ENCODE data around the gene TMEM161A. TPM values are rescaled to one million over a fixed set of nuclear protein-coding genes. Genes with fewer than 3 reads are reported as not detected.
A peak's percentile ranks its signal among the peaks of the same experiment; 100 is the strongest.
"Not testable (repeated sequence)": the region's sequence is repeated elsewhere in the genome, so short reads cannot be mapped to it uniquely, and the experiment has no call there.

The TMEM161A gene
- total RNA-seq, 1 experiment from 2014 or later = 38.7 TPM

DNA sequence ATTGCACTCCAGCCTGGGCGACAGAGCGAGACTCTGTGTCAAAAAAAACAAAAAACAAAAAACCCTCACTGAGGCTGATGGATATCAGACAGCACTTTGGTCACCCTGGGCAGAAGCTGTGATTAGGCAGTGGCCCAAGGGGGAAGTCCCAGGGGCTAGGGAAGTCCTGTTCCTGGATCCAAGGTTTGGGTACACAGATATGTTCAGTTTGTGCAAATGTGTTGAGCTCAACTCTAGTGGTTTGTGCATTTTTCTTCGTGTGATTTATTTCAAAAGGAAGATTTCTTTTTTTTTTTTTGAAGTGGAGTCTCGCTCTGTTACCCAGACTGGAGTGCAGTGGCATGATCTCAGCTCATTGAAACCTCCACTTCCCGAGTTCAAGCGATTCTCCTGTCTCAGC is 19.5 kb upstream of the TMEM161A start:
- no peak for DNase-seq (ENCODE audit: extremely low read depth, low read depth)

DNA sequence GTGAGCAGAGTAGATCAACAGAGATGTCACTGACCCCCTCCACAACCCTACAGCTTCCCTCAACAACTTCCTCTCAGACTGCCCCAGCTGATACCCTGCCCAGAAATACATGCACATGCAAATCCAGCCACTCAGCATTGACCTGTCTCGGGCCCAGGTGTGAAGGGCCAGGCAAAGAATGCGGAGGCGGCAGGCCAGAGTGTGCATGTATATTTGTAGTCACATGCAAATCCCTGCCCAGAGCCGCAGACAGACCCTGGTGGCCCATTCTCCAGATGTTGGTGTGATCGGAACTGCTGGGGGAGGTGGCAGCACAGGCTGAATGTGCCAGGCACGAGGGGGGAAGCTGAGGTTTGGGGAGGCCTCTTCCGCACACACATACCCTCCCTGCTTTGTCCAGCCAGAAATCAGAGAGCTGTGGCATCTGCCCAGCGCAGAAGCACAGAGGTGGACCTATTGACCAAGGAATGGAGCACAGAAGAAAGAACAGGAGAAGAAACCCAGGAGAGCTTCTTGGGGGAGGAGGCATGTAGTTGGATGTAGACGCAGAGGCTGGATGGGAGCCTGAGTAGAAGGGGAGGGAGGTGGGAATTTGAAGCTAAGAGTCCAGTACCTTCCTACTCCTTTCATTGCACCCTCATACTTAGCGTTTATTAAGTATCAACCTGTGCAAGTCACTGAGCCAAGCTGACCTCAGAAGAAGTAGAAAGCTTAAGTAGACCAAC is 17.4 kb upstream of the TMEM161A start:
- DNase-seq (ENCODE audit: extremely low read depth, low read depth) = no peak

DNA sequence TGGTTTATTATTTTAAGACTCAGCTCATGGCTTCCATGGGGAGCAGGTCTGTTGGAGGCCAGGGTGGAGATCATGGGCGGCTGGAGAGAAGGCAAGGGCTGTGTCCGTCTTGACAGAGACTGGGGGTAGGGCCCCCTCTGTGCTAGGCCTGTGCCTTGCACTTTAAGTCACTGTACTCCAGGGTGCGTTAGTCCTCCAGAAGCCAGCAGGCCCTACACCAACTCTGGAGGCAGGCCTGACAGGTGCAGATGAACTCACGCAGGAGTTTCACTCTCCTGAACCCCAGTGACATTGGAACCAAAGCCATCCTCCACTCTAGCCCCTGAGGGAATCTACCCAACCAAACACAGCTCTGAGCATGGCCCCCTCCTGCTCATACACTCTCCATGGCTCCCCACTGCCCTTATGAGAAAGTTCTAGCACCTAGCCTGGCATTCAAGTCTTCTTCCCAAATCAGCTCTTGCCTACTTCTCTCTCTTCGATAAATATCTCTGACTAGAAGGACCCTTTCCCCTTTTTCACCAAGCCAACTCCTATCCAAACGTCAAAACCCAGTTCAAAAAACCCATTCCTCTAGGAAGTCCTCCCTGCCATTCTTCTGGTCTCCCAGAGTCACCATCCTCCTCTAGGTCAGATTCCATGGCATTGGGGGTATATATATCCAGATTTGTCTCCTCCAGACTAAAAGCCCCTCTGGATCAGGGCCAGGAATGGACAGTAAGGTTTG is 16.7 kb upstream of the TMEM161A start:
- no peak for DNase-seq (ENCODE audit: extremely low read depth, low read depth)

DNA sequence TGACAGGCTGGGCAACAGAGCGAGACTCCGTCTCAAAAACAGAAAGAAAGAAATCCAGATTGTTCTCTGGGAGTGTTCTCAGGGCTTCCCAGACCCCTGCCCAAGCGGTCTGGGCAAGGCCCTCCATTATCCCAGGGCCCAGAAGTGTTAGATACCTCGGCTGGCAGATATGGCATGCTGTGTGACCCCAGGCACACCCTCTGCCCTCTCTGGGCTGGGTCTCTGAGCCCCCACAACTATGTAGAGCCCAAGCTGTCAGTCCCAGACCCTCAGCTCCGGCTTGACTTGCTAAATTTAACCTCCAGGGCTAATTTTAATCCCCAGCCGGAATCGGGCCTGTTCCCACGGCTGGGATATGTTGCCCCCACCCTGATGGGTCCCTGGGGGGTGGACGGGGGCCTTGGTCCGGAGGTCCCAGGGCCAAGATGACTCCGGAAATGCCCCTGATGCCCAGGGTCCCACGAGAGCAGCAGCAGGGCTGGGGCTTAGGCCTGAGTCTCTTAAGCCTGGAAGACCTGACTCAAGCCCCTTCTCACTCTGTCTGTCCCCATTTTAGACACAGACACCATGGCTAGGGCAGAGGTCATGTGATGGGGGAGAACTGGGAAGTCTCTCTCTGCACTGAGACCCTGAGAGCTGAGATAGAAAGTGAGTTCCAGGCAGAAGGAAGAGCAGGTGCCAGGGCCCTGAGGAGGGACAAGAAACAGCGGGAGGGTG is 14.5 kb upstream of the TMEM161A start:
- DNase-seq (ENCODE audit: extremely low read depth, low read depth) = no peak

DNA sequence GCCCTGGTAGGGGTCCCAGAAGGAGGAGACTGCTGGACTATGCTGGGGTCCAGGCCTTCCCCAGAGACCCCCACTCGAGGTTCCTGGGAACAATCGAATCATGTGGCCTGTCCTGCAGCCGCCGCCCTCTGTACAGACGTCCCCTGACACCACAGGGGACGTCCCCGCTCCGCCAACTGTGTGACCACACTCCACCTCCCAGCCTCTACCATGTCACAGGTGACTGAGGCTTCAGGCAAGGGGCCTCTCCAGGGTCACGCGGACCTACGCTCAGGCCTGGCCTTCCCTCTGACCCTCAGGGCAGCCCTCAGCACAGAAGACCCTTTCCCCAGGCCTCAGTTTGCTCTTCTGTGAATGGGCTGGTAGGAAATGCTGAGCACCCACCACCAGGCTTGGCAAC is 13.1 kb upstream of the TMEM161A start:
- no peak for DNase-seq (ENCODE audit: extremely low read depth, low read depth)

DNA sequence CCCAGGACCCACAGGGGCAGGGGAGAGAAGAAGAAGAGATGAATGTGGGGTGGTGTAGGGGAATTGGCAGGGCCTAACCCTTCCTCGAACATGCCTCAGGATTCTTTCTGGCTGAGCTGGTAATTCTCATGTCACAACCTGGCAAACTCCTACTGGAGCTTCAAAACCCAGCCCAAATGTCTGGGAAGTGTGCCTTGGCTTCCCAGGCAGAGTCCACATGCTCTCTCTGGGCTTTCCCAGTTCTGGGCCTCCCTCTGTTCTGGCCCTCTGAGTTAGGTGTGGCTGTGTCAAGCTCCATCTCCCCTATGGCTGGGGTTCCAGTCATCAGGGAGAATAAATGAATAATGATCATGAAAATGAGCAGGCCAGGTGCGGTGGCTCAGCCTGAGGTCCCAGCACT is 11.2 kb upstream of the TMEM161A start:
- no peak for DNase-seq (ENCODE audit: extremely low read depth, low read depth)

DNA sequence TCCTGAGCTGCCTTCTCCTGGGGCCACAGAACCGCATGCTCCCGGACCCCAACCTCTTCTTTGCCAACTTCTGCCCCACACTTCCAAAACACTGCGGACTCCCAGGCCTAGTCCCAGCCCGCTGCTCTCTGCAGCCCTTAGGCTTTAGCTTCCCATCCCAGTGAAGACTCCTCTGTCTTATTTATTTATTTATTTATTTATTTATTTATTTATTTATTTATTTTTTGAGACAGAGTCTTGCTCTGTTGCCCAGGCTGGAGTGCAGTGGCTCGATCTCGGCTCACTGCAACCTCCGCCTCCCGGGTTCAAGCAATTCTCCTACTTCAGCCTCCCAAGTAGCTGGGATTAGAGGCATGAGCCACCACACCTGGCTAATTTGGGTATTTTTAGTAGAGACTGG is 10.2 kb upstream of the TMEM161A start:
- DNase-seq (ENCODE audit: extremely low read depth, low read depth) = not testable (repeated sequence)

DNA sequence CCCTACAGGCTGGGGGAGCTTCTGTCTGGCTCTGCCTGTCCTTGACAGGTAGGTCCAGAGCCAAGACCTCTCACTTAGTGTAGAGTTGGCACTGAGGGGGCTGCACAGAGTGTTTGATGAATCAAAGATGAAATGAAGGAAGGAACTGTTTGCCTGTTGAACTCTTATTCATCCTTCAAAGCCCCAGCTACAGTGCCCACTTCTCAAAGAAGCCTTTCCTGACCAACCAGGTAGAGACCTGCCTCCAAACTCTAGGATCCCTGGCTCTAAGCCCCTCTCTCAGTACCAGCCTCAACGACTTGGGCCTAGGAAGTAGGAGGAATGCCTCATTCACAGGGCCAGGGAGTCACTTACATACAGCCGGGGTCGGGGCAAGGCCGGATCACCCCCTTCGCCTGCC is 9.1 kb upstream of the TMEM161A start:
- DNase-seq (ENCODE audit: extremely low read depth, low read depth) = no peak

DNA sequence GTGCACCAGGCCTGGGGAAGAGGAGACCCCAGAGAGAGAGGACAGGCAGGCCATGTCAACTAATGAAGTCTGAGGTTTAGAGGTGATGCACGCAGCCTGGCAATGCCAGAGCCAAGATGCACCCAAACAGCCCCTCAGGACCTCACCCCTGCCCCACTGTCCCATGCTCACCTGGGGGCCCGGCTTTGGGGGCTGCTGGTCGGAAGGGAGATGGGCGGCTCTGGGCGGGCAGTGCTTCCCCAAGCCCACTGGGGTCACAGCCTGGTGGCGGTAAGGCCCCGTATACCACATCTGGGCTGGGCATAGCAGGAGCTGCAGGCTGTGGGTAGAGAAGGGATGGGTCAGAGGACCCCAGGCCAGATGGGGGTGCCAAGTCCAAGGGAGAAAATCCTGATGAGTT is 8.6 kb upstream of the TMEM161A start:
- DNase-seq (ENCODE audit: extremely low read depth, low read depth) = no peak

DNA sequence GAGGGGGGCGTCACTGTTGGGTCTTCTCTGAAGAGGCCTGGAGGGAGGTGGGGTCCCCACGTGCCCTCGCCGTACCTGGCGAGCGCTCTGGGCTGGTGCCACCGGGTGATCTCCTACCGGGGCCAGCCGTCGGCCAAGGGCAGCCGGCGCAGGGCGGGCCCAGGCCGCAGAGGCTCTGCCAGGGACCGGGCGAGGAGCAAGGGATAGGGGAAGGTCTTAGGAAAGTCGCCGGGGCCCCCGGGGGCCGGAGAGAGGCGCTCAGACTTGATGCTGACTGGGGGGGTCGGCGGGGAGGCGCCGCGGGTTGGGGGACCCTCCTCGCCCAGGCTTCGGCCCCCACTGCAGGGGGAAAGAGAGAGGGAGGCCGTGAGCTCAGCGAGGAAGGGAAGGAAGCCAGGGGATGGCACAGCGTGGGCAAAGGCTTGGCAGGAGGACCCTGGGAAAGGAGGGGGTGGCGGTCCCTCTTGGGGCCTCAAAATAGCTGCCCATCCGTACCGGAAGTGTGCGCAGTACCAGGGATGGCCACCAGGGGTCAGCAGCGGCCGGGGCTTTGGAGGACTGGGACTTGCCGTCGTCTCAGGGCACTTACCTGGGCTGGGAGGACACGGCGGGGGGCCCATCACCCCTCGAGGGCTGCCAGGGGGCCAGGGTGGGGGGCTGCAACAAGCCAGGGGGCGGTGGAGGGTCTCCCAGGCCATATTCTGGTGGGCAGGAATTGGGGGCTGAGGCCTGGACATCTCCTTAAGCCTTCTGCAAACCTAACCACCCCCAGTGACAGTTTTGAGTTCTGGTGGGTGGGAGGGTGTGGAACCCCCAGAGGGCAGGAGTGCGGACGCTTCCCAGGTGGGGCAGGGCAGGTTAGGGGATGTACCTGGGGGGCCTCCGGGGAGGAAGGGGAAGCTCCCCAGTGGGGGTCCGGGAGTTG is 7.7 kb upstream of the TMEM161A start:
- DNase-seq (ENCODE audit: extremely low read depth, low read depth) = peak; percentile 44

DNA sequence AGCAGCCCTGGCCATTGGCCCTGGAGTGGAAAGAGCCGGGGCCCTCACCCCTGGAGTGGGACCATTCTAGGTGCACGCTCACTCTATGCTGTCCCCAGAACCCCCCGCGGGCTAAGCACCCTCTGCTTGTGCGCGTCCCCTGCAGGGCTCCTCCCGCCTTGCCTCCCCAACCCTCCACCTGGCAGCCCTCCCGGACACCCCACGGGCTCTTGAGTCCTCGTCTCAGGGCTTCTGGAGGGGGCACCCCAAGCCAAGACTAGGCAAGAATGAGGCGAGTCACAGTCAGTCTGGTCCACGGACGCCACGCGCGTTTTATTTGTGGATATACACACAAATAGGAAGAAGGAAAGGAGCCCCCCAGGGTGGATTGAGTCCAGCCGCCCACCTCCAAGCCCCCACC is 7.0 kb upstream of the TMEM161A start:
- DNase-seq (ENCODE audit: extremely low read depth, low read depth) = no peak

DNA sequence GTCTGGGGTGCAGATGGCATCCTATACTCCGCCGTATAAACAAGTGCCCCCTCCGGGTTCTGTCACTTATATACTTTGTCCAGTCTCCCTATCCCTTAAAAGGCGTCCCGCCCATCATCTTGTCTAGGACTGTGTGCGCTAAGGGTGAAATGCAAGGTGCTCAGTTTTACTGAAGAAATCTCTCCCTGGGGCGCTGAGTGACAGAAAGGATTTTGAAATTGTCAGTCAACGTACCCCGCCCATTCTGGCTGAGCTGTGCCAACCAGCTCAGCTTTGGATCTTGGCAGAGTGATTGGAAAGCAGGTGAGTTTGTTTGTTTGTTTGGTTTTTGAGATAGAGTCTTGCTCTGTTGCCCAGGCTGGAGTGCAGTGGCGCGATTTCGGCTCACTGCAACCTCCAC is 4.1 kb upstream of the TMEM161A start:
- DNase-seq (ENCODE audit: extremely low read depth, low read depth) = no peak

DNA sequence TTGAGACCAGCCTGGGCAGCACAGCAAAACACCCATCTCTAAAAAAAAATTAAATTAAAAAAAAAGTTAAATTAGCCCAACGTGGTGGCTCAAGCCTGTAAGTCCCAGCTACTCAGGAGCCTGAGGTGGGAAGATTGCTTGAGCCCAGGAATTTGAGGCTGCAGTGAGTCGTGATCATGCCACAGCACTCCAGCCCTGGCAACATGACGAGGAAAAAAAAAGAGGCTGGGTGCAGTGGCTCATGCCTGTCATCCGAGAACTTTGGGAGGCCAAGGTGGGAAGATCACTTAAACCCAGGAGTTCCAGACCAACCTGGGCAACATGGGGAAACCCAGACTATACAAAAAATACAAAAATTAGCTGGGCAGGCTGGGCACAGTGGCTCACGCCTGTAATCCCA is 2.2 kb upstream of the TMEM161A start:
- no peak for DNase-seq (ENCODE audit: extremely low read depth, low read depth)

DNA sequence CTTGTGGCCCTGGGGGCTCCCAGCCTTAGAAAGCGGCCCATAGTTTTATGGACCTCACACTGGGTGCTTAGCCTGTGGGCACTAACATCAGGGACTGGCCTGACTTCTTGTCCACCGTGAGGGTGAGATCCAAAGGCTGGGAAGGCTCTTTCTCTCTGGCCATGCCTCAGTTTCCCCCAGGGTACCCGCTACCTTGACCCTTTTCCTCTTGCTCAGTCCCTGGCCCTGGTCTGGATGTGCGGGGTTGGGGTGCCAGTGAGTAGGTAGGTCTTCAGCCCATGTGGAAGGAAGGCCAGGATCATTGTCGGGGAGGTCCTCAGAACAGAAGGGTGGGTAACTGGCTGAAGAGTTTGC is 1.6 kb upstream of the TMEM161A start:
- DNase-seq (ENCODE audit: extremely low read depth, low read depth) = no peak

DNA sequence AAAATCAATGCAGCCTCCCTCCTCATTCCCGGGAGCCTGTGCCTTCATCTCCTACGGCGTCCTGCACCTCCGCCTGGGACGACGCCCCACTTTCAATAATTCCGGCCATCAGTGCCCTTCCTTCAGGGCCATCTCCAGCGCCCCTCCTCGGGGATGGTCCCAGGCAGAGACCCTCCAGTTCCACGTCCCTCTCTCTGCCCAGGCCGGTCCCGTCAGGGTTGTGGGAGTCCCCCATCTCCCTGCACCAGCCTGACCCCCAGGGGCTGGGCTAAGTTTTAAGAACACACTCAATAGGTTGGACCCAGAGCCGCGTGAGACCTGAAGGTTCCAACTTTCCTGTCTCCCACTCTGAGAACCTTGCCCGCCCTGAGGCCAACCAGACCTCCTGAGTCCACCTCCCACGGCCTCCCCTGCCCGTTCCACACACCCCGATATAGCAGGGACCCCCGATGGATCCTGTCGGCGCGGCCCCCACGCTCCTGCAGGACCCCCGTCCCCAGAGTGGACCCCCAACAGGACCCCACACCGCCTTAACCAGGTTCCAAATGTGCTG is 646 bp downstream of the TMEM161A start:
- no peak for DNase-seq (ENCODE audit: extremely low read depth, low read depth)

DNA sequence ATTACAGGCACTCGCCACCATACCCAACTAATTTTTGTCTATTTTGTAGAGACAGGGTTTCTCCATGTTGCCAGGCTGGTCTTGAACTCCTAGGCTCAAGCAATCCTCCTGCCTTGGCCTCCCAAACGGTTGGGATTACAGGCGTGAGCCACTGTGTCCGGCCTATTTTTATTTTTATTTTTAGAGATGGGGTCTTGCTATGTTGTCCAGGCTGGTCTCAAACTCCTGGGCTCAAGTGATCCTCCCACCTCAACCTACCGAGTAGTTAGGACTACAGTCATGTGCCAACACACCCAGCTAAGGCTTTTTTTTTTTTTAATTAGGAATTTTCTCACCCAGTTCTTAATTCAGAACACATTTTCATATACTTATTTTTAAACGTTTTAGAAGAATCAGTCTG is 2.6 kb downstream of the TMEM161A start:
- not testable (repeated sequence) for DNase-seq (ENCODE audit: extremely low read depth, low read depth)

DNA sequence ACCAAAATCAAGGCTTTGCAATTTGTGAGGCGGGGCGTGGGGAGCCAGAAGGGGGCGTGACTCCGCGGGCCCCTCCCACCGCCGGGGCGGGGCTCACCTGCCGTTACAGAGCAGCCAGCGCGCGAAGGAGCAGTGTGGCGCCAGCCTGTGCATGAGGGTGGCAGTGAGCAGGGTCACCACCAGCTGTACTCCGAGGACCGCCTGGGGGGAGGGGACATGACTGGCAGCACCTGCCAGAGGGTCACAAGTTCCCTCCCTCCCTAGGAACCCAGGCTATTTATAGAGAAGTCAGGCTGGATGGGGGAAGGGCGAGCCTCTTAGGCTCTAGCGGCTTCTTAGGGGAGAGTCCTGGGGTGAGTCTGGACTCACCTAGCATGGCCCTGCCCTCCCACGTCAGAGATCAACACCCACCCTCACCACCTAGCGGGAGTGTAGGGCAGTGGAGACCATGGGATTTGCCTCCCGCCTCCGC is 3.6 kb downstream of the TMEM161A start:
- no peak for DNase-seq (ENCODE audit: extremely low read depth, low read depth)

DNA sequence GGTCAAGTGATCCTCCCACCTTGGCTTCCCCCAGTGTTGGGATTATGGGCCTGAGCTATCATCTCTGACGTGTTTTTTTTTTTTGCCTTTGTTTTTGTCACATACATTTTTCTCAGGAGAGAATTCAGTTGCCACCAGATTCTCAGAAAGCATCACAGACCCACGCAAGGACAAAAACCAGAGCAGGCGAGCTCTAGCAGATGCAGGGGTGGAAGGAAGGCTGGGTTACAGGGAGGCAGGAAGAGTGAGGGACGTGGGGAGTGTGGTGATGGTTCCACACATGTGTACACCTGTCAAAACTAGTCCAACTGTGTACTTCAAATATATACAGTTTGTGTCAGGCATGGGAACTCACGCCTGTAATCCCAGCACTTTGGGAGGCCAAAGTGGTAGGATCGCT is 4.3 kb downstream of the TMEM161A start:
- no peak for DNase-seq (ENCODE audit: extremely low read depth, low read depth)

DNA sequence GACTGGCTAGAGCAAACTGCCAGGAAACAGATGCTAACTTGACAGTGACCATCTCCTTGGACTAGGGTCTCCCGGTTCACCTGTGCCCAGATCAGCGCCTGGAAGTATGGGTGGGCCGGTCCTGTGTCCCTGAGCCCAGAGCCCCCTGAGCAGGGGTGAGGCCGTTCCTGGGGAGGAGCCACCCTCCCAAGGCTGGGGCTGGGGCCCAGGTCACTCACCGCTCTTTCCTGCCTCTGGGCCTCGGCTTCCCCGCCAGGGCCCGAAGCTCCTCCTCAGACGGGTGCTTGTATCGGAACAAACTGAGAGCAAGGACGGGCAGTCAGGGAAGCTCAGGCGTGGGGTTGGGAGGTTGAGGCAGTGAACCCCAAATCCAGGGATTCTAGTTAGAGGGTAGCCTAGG is 5.4 kb downstream of the TMEM161A start:
- no peak for DNase-seq (ENCODE audit: extremely low read depth, low read depth)

DNA sequence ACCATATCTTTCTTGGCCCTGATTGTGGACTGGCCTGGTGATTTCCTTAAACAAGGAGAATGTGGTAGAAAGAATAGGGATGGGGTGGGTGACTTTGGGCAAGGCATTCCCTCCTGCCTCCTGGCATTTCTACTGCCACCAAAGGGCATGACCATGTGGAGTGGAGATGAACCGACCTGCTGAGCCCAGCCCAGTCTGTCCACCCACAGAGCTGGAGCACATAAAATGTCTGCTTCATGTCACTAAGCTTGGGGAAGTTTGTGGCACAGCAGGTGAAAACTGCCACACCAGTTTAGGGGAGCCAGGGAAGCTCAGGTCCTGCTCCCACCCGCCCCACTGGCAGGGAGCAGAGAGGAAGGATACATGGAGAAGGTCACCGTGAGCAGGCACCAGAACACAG is 6.3 kb downstream of the TMEM161A start:
- no peak for DNase-seq (ENCODE audit: extremely low read depth, low read depth)

Measured in NCI-H460 (cell line).